Smooth muscle cell of the brain vasculature (primary cell): ENCODE data around the gene MSH6.
"Not testable (repeated sequence)": the region's sequence is repeated elsewhere in the genome, so short reads cannot be mapped to it uniquely, and the experiment has no call there.

Experiments used
- DNase-seq: peaks from one replicate; pipeline ENCODE4 v3.0.0-alpha.2; 2012; ENCODE audit warnings: low read depth, low spot score

MSH6 gene

DNA sequence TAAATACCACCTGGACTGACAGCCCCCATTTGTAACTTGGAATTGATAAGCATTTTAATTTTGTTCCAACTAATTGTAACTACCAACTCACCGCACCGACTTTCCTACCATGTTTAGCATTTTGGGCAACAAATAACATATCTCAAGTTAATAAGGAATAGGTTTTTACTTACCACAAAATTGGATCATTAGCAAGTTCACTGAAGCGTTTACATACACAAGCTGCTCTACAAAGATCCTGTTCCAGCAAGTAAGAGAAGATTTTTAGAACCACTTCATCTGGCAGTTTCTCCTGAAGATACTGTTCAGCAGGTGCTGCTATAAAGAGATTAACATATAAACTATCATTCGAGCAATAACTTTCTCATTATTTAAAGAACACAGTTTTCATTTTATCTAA is 55.7 kb downstream of the MSH6 start:
- DNase-seq, result no peak

DNA sequence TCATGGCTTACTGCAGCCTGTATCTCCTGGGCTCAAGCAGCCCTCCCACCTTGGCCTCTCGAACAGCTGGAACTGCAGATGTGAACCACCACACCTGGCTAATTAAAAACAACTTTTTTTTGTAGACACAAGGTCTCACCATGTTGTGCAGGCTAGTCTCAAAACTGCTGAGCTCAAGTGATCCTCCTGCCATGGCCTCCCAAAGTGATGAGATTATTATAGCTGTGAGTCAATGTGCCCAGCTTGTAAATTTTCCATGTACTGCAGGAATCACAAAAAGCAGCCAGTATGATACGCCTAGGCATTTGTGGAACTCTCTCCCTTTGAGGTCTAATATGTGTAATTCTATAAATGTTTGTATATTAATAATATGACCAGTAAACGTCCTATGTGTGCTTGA is 59.9 kb downstream of the MSH6 start:
- no peak for DNase-seq

DNA sequence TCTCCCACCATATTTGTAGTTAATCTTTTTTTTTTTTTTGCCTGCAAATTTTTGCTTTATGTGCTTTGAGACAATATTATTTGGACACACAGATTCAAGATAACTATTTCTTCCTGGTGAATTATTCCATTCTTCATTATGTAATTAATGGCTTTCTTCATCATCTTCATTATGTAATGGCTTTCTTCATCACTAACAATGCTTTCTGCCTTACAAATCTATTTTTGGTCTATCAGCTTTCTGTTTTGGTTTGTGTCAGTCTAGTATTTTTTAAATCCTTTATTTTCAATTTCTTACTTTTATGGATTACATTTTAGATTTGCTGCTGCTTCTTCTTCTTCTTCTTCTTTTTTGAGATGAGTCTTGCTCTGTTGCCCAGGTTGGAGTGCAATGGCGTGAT is 60.5 kb downstream of the MSH6 start:
- DNase-seq, result no peak

DNA sequence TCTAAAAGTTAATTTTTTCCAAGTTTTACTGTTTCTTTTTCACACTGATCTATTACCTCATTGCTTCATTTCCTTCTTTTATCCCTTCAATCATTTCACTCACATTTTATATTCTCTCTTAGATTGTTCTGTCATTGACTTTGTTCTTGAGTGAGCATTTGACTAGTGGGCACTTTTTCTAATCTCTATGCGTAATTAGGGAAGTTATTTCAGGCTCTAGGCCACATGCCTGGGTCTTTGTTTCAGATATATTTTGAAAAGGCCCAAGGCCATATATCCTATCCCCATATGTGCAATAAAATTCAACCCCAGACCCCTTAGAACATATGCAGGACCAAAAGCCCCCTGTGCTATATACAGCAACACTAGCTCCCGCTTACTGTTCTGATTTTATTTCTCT is 61.2 kb downstream of the MSH6 start:
- no peak for DNase-seq

- no peak for DNase-seq
These were observed 66.4 kb downstream of the MSH6 start for GRCh38 chr2:47849368-47849767.

- no peak for DNase-seq
These were observed 67.3 kb downstream of the MSH6 start for GRCh38 chr2:47850198-47850597.

- DNase-seq, result not testable (repeated sequence)
These were observed 70.3 kb downstream of the MSH6 start for GRCh38 chr2:47853067-47853777.
